GM12878 (cell line): ENCODE results near the gene SRCAP. TPM values are rescaled to one million over a fixed set of nuclear protein-coding genes. Genes with fewer than 3 reads are reported as not detected.

Experiments used
- ATAC-seq: fragments of 200-7000 bp; cut with Tn5 transposase; 3 replicates; pipeline ENCODE4 v1.9.1; 2020; ENCODE audit warnings: mild to moderate bottlenecking, moderate library complexity
- BruUV-seq: library from RNA; stranded (reverse); fragments of 400-500 nt; replicated peaks from 2 replicates; lab custom pipeline; 2021; lab: Mats Ljungman, UMichigan
- CTCF ChIA-PET: fragments of 300-600 bp; sonication (Branson Sonifier 250); formaldehyde crosslinking; extraction: SDS; loops from one replicate; lab custom pipeline; 2021; ENCODE audit warnings: inconsistent platforms; lab: Yijun Ruan, JAX
- POLR2A ChIA-PET: fragments of 350-600 bp; formaldehyde crosslinking; extraction: SDS; loops from one replicate; lab custom pipeline; 2021; ENCODE audit warnings: inconsistent platforms; lab: Charles Lee
- RAD21 ChIA-PET: fragments of 300-600 bp; sonication (Branson Sonifier 250); formaldehyde crosslinking; loops from one replicate; lab custom pipeline; 2023; ENCODE audit warnings: antibody characterized with exemption; ENCODE audit not compliant: unreplicated experiment; lab: Charles Lee
- SMC1A ChIA-PET: fragments of 300-600 bp; sonication (Branson Sonifier 250); formaldehyde crosslinking; loops from one replicate; lab custom pipeline; 2023; ENCODE audit not compliant: unreplicated experiment, uncharacterized antibody; lab: Charles Lee
- DNase-seq: peaks from one replicate; pipeline ENCODE4 v3.0.0-alpha.2; 2011; ENCODE audit warnings: low read depth, low spot score
- FAIRE-seq: peaks from 3 replicates; lab custom pipeline; 2011; peaks lifted over from hg19 to GRCh38; lab: Jason Lieb, UNC
- H2AFZ ChIP-seq: 2 replicates; pipeline ENCODE4 v1.6.0; 2011; ENCODE audit warnings: low read depth, low read length, control low read depth; ENCODE audit not compliant: control insufficient read depth
- H3K27ac ChIP-seq: 2 replicates; pipeline ENCODE4 v1.5.1; 2011; ENCODE audit warnings: control low read depth; ENCODE audit not compliant: control insufficient read depth, insufficient read depth
- H3K27me3 ChIP-seq, 2 experiments: replicated peaks in 1 of 2; 2 replicates each; pipeline versions ENCODE4 v1.6.0 to v1.6.1; 2011; ENCODE audit warnings: low read length in 1 of 2; ENCODE audit not compliant: control insufficient read depth in 2 of 2, insufficient read depth in 2 of 2
- H3K36me3 ChIP-seq, 2 experiments: 2 replicates each; pipeline ENCODE4 v1.5.1; 2011; ENCODE audit warnings: low read length in 1 of 2; ENCODE audit not compliant: control insufficient read depth in 2 of 2, insufficient read depth in 2 of 2
- H3K4me1 ChIP-seq: 2 replicates; pipeline ENCODE4 v1.6.1; 2011; ENCODE audit warnings: mild to moderate bottlenecking, low read length, moderate library complexity, mixed read lengths; ENCODE audit not compliant: control insufficient read depth, insufficient read depth
- H3K4me2 ChIP-seq: 2 replicates; pipeline ENCODE4 v1.6.0; 2011; ENCODE audit warnings: control low read depth; ENCODE audit not compliant: control insufficient read depth, insufficient read depth
- H3K4me3 ChIP-seq: fragments of 200-600 bp; sonication (generic); 2 replicates; pipeline ENCODE4 v1.5.1; 2016
- H3K79me2 ChIP-seq: 2 replicates; pipeline ENCODE4 v1.6.0; 2011; ENCODE audit warnings: low read length; ENCODE audit not compliant: control insufficient read depth, insufficient read depth
- H3K9ac ChIP-seq: 2 replicates; pipeline ENCODE4 v1.8.0; 2011; ENCODE audit warnings: low read length, control low read depth, mixed read lengths; ENCODE audit not compliant: control insufficient read depth, insufficient read depth
- H3K9me3 ChIP-seq: replicated peaks from 3 replicates; pipeline ENCODE4 v1.5.1; 2011; ENCODE audit warnings: mild to moderate bottlenecking, low read length; ENCODE audit not compliant: control insufficient read depth, insufficient read depth
- H4K20me1 ChIP-seq: 2 replicates; pipeline ENCODE4 v1.6.0; 2011; ENCODE audit not compliant: control insufficient read depth, insufficient read depth
- BRCA1 ChIP-seq: IDR thresholded peaks from 2 replicates; pipeline ENCODE4 v1.6.1; 2011; ENCODE audit warnings: low read depth, low read length, improper control_type of control experiment
- CHD2 ChIP-seq: IDR thresholded peaks from 2 replicates; pipeline ENCODE4 v1.6.1; 2011; ENCODE audit warnings: low read depth, low read length, improper control_type of control experiment, borderline replicate concordance
- E2F4 ChIP-seq: IDR thresholded peaks from 2 replicates; pipeline ENCODE4 v1.6.1; 2012; ENCODE audit warnings: low read depth, low read length, improper control_type of control experiment
- EED ChIP-seq: sonication (generic); IDR thresholded peaks from 2 replicates; pipeline ENCODE4 v1.6.1; 2016; ENCODE audit warnings: antibody characterized with exemption, low read depth
- EZH2 ChIP-seq: IDR thresholded peaks from 2 replicates; pipeline ENCODE4 v1.6.1; 2012; ENCODE audit warnings: low read depth, mild to moderate bottlenecking, control low read depth, inconsistent platforms, low read length, borderline replicate concordance; ENCODE audit not compliant: control insufficient read depth
- FOS ChIP-seq: IDR thresholded peaks from 3 replicates; pipeline ENCODE4 v1.6.1; 2011; ENCODE audit warnings: borderline replicate concordance; ENCODE audit not compliant: insufficient read length; ENCODE audit errors: extremely low read depth
- FOXK2 ChIP-seq: fragments of 450-650 bp; IDR thresholded peaks from 2 replicates; pipeline ENCODE4 v1.6.1; 2017; ENCODE audit warnings: mild to moderate bottlenecking, moderate library complexity
- FOXM1 ChIP-seq: IDR thresholded peaks from 2 replicates; pipeline ENCODE4 v1.6.1; 2012; ENCODE audit warnings: low read depth, mild to moderate bottlenecking, inconsistent platforms, low read length, moderate library complexity
- GATAD2B ChIP-seq: fragments of 450-650 bp; conservative IDR thresholded peaks from 2 replicates; pipeline ENCODE4 v1.6.1; 2017; ENCODE audit warnings: low read depth, mild to moderate bottlenecking, moderate library complexity
- IRF4 ChIP-seq: IDR thresholded peaks from 2 replicates; pipeline ENCODE4 v1.6.1; 2011; ENCODE audit warnings: low read depth, low read length
- NBN ChIP-seq: fragments of 450-650 bp; IDR thresholded peaks from 2 replicates; pipeline ENCODE4 v1.6.1; 2016
- NFYA ChIP-seq: IDR thresholded peaks from 2 replicates; pipeline ENCODE4 v1.6.1; 2011; ENCODE audit warnings: low read depth, mild to moderate bottlenecking, low read length, improper control_type of control experiment, borderline replicate concordance
- POLR2AphosphoS2 ChIP-seq: IDR thresholded peaks from 2 replicates; pipeline ENCODE4 v1.6.1; 2011; ENCODE audit warnings: low read depth, mild to moderate bottlenecking, low read length, improper control_type of control experiment, moderate library complexity
- POU2F2 ChIP-seq: IDR thresholded peaks from 3 replicates; pipeline ENCODE4 v1.6.1; 2011; ENCODE audit warnings: low read depth, mild to moderate bottlenecking, low read length, borderline replicate concordance
- SIN3A ChIP-seq: IDR thresholded peaks from 2 replicates; pipeline ENCODE4 v1.6.1; 2012; ENCODE audit warnings: low read depth, low read length, improper control_type of control experiment
- SIX5 ChIP-seq: IDR thresholded peaks from 2 replicates; pipeline ENCODE4 v1.6.1; 2011; ENCODE audit warnings: mild to moderate bottlenecking, low read depth, low read length, moderate library complexity; ENCODE audit not compliant: severe bottlenecking
- SRF ChIP-seq, 2 experiments: IDR thresholded peaks; 2 replicates each; pipeline ENCODE4 v1.6.1; 2011; ENCODE audit warnings: low read depth in 2 of 2, low read length in 2 of 2, mild to moderate bottlenecking in 1 of 2, moderate library complexity in 1 of 2
- TAF1 ChIP-seq: IDR thresholded peaks from 2 replicates; pipeline ENCODE4 v1.6.1; 2011; ENCODE audit warnings: mild to moderate bottlenecking, low read depth, low read length, borderline replicate concordance
- TBL1XR1 ChIP-seq: IDR thresholded peaks from 2 replicates; pipeline ENCODE4 v1.6.1; 2012; ENCODE audit warnings: low read depth, low read length, improper control_type of control experiment
- TCF12 ChIP-seq: IDR thresholded peaks from 2 replicates; pipeline ENCODE4 v1.6.1; 2011; ENCODE audit warnings: low read depth, mild to moderate bottlenecking, low read length
- WRNIP1 ChIP-seq: IDR thresholded peaks from 2 replicates; pipeline ENCODE4 v1.6.1; 2011; ENCODE audit warnings: low read depth, low read length, improper control_type of control experiment, borderline replicate concordance
- YBX1 ChIP-seq: fragments of 450-650 bp; IDR thresholded peaks from 2 replicates; pipeline ENCODE4 v1.6.1; 2016; ENCODE audit warnings: antibody characterized with exemption
- WGBS: methylation state at CpG from one replicate; pipeline ENCODE4 v1.1.6; 2016; ENCODE audit warnings: low lambda C conversion rate; ENCODE audit not compliant: insufficient replicate concordance, insufficient coverage; ENCODE audit errors: missing lambda C conversion rate; 5-methylcytosine and 5-hydroxymethylcytosine counted together
- in situ Hi-C: fragments of 300-500 bp; cut with MboI; formaldehyde crosslinking; loops from 9 replicates; pipeline ENCODE4 v1.14.3; 2018; ENCODE audit warnings: mixed read lengths
- intact Hi-C: fragments of 100-400 bp; cut with micrococcal nuclease; formaldehyde crosslinking; loops from one replicate; pipeline ENCODE4 v1.14.2; 2022; ENCODE audit not compliant: unreplicated experiment
- polyA plus RNA-seq, 11 experiments: library from polyadenylated mRNA; depleted of rRNA in 4 of 11; unstranded in 6 of 11; stranded (reverse) in 5 of 11; fragments of >200 nt; fragmentation: Nextera tagmentation in 4 of 11; fragmentation: Illumina TruSeq in 1 of 11; extraction: Ambion mirVana in 4 of 11; extraction: Trizol in 1 of 11; gene quantifications; 1 replicate in 1 of 11; 2 replicates in 10 of 11; pipeline versions ENCODE4 v1.2.1 to v1.2.3, GENCODE V29; 2011 to 2016; ENCODE audit warnings: inconsistent platforms in 2 of 11, missing spikeins in 2 of 11, low read depth in 1 of 11
- total RNA-seq, 4 experiments: library from RNA; depleted of rRNA in 3 of 4; stranded (reverse); fragments of >200 nt in 3 of 4; fragmentation: Illumina TruSeq in 1 of 4; extraction: Trizol in 1 of 4; gene quantifications; 2 replicates each; pipeline versions ENCODE4 v1.2.1 to v1.2.3, GENCODE V29; 2013 to 2021

Gene SRCAP
- total and polyA plus RNA-seq, 10 of the 15 experiments (the other 5 are each of a cell fraction or from before 2014, with no cell fraction given), result 0.24 to 58.4 (median 11.6) TPM

- Histone ChIP-seq H3K9ac (peak overlapping the region; percentile 65), H3K4me2 (peak overlapping the region; percentile 93), H3K27me3 (no peaks in the 10 kb centered on the region), H3K4me1 (peaks cover 9% of the 10 kb centered on the region), H4K20me1 (no peaks in the 10 kb centered on the region), H3K9me3 (no peaks in the 10 kb centered on the region), H3K27ac (peak overlapping the region; percentile 74), H2AFZ (peak overlapping the region; percentile 94), H3K36me3 (peaks cover 16 to 23% of the 10 kb centered on the region in 2 experiments; a peak in 3 of 4 replicates), H3K79me2 (peaks cover 15% of the 10 kb centered on the region), H3K4me3 (peak overlapping the region; percentile 83)
- SMC1A ChIA-PET, result interaction anchor here (1.8 kb wide), 1 partner anchor 180 kb away, joined by 5 read pairs; no protein-coding TSS in a partner anchor
- intact Hi-C loops (loop anchor here (5.0 kb wide), 2 partner anchors 104 to 161 kb away; partner anchors contain the start of genes FBRS and FBXL19), in situ Hi-C loops (loop anchor here (25.0 kb wide), 1 partner anchor 1126 kb away; no protein-coding TSS in a partner anchor)
- DNase-seq, result no peak
- peak; percentile 52 for FAIRE-seq
- CTCF ChIA-PET, result interaction anchor here (0.6 kb wide), 1 partner anchor 11 kb away, joined by 3 read pairs; no protein-coding TSS in a partner anchor
- peak; percentile 65 for ATAC-seq
- under 1% methylated on average over 60 of the region's 64 CpGs for WGBS
- POLR2A ChIA-PET, result no interaction called here
- no TSS peak for BruUV-seq
- RAD21 ChIA-PET, result no interaction called here
- TF ChIP-seq SRF (IDR thresholded peaks at IDR 0.05; ENCODE audit: low read depth in 2 of 2, low read length in 2 of 2) (no peak), FOXK2 (no peak), NFYA (no peak), YBX1 (no peak), FOXM1 (no peak), SIX5 (no peak), POU2F2 (no peak), E2F4 (no peak), NBN (no peak), POLR2AphosphoS2 (no peak), EZH2 (no peak), WRNIP1 (no peak), CHD2 (no peak), SIN3A (no peak), EED (0 out of 2 replicates have a peak, but pooled peaks have one; percentile 19), TAF1 (0 out of 2 replicates have a peak, but pooled peaks have one; percentile 19), FOS (no peak), BRCA1 (no peak), IRF4 (no peak), TCF12 (0 out of 2 replicates have a peak, but pooled peaks have one; percentile 1), TBL1XR1 (no peak), GATAD2B (peak; percentile 44; the same call in 1 of the 2 replicates)
Observed at GRCh38 chr16:30761427-30761927, 62.5 kb downstream of the SRCAP start.
